GM23338 (cell line): ENCODE data around the gene PRSS37. TPM values are rescaled to one million over a fixed set of nuclear protein-coding genes. Genes with fewer than 3 reads are reported as not detected.
"Not testable (repeated sequence)": the region's sequence is repeated elsewhere in the genome, so short reads cannot be mapped to it uniquely, and the experiment has no call there.

Source experiments
- ATAC-seq: fragments of 200-7000 bp; cut with Tn5 transposase; 3 replicates; pipeline ENCODE4 v1.9.1; 2020
- DNase-seq: peaks from one replicate; pipeline ENCODE4 v3.0.0-alpha.2; 2015; ENCODE audit warnings: low spot score
- H2AFZ ChIP-seq: fragments of 200-600 bp; sonication (generic); 2 replicates; pipeline ENCODE4 v1.8.0; 2016; ENCODE audit warnings: antibody characterized with exemption, mild to moderate bottlenecking, moderate library complexity
- H3F3A ChIP-seq: fragments of 200-600 bp; sonication (generic); replicated peaks from 2 replicates; pipeline ENCODE4 v1.8.0; 2017; ENCODE audit warnings: antibody characterized with exemption, mixed run types, low read depth
- H3K27ac ChIP-seq: fragments of 200-600 bp; sonication (generic); 2 replicates; pipeline ENCODE4 v1.6.1; 2016; ENCODE audit warnings: low read depth
- H3K27me3 ChIP-seq: fragments of 200-600 bp; sonication (generic); 2 replicates; pipeline ENCODE4 v1.8.0; 2016; ENCODE audit warnings: mild to moderate bottlenecking, mixed run types, moderate library complexity; ENCODE audit not compliant: insufficient read depth
- H3K36me3 ChIP-seq: fragments of 200-600 bp; sonication (generic); 2 replicates; pipeline ENCODE4 v1.8.0; 2016; ENCODE audit warnings: mild to moderate bottlenecking; ENCODE audit not compliant: insufficient read depth
- H3K4me1 ChIP-seq: fragments of 200-600 bp; sonication (generic); 2 replicates; pipeline ENCODE4 v1.8.0; 2016; ENCODE audit warnings: mild to moderate bottlenecking, moderate library complexity; ENCODE audit not compliant: insufficient read depth
- H3K4me2 ChIP-seq: fragments of 200-600 bp; sonication (generic); 2 replicates; pipeline ENCODE4 v1.7.1; 2017; ENCODE audit warnings: mixed run types
- H3K4me3 ChIP-seq: fragments of 200-600 bp; sonication (generic); 2 replicates; pipeline ENCODE4 v1.6.1; 2016; ENCODE audit warnings: mixed run types
- H3K79me2 ChIP-seq: fragments of 200-600 bp; sonication (generic); replicated peaks from 2 replicates; pipeline ENCODE4 v1.8.0; 2017; ENCODE audit warnings: mild to moderate bottlenecking; ENCODE audit not compliant: insufficient read depth
- H3K9me2 ChIP-seq: fragments of 200-600 bp; sonication (generic); 2 replicates; pipeline ENCODE4 v1.8.0; 2017; ENCODE audit not compliant: insufficient read depth
- H4K20me1 ChIP-seq: fragments of 200-600 bp; sonication (generic); replicated peaks from 2 replicates; pipeline ENCODE4 v1.8.0; 2017; ENCODE audit warnings: mild to moderate bottlenecking; ENCODE audit not compliant: insufficient read depth
- H3K27ac Mint-ChIP-seq: 2 replicates; pipeline ENCODE4 v1.8.0; 2020; ENCODE audit warnings: inconsistent platforms, mild to moderate bottlenecking, moderate library complexity, mixed read lengths
- H3K27me3 Mint-ChIP-seq: 3 replicates; pipeline ENCODE4 v1.8.0; 2022; ENCODE audit warnings: low read depth, mild to moderate bottlenecking, moderate library complexity, mixed read lengths, inconsistent platforms; ENCODE audit not compliant: insufficient read depth, poor library complexity
- H3K36me3 Mint-ChIP-seq: 3 replicates; pipeline ENCODE4 v1.8.0; 2021; ENCODE audit warnings: low read depth, mild to moderate bottlenecking, inconsistent platforms, moderate library complexity, mixed read lengths
- H3K4me1 Mint-ChIP-seq: 3 replicates; pipeline ENCODE4 v1.8.0; 2020; ENCODE audit warnings: mild to moderate bottlenecking, inconsistent platforms, mixed read lengths
- H3K4me3 Mint-ChIP-seq: 3 replicates; pipeline ENCODE4 v1.8.0; 2021; ENCODE audit warnings: moderate library complexity, mild to moderate bottlenecking, inconsistent platforms, mixed read lengths
- H3K9me3 Mint-ChIP-seq: 3 replicates; pipeline ENCODE4 v1.8.0; 2020; ENCODE audit warnings: moderate library complexity, mild to moderate bottlenecking, inconsistent platforms, mixed read lengths
- CTCF ChIP-seq, 2 experiments: fragments of 200-600 bp in 1 of 2; sonication (generic) in 1 of 2; conservative IDR thresholded peaks; 2 replicates each; pipeline versions ENCODE4 v1.5.1 to v1.6.1; 2016 to 2017; ENCODE audit warnings: antibody characterized with exemption in 2 of 2, low read depth in 2 of 2, mild to moderate bottlenecking in 2 of 2, moderate library complexity in 1 of 2
- ETS1 ChIP-seq: IDR thresholded peaks from 2 replicates; pipeline ENCODE4 v1.6.1; 2016; ENCODE audit warnings: antibody characterized with exemption
- JUNB ChIP-seq: IDR thresholded peaks from one replicate; pipeline ENCODE4 v1.6.1; 2016; ENCODE audit warnings: antibody characterized with exemption; ENCODE audit not compliant: unreplicated experiment
- NANOG ChIP-seq: IDR thresholded peaks from 2 replicates; pipeline ENCODE4 v1.6.1; 2016; ENCODE audit warnings: antibody characterized with exemption, borderline replicate concordance
- POLR2AphosphoS5 ChIP-seq: IDR thresholded peaks from 2 replicates; pipeline ENCODE4 v1.6.1; 2016; ENCODE audit warnings: antibody characterized with exemption, low read depth
- REST ChIP-seq: IDR thresholded peaks from one replicate; pipeline ENCODE4 v1.6.1; 2018; ENCODE audit warnings: antibody characterized with exemption; ENCODE audit not compliant: unreplicated experiment
- ZNF331 ChIP-seq: fragments of 250-450 bp; sonication (Bioruptor Pico); IDR thresholded peaks from 2 replicates; pipeline ENCODE4 v1.5.0; 2020; ENCODE audit warnings: low read depth, mild to moderate bottlenecking, moderate library complexity
- polyA plus RNA-seq: library from polyadenylated mRNA; unstranded; fragments of >200 nt; fragmentation: Nextera tagmentation; extraction: Ambion mirVana; gene quantifications from 2 replicates; pipeline ENCODE4 v1.2.1, GENCODE V29; 2016
- total RNA-seq: library from RNA; depleted of rRNA; stranded (reverse); fragments of >200 nt; shearing (Covaris generic); gene quantifications from 2 replicates; pipeline ENCODE4 v1.2.3, GENCODE V29; 2014

The PRSS37 gene
- total and polyA plus RNA-seq, 2 experiments from 2014 or later = 0.58 TPM; not detected in 1

- Histone ChIP-seq H3K4me1 (no peaks in the 10 kb centered on the region), H3K4me3 (no peak overlapping the region), H3K27me3 (no peaks in the 10 kb centered on the region), H3K9me2 (no peaks in the 10 kb centered on the region), H3K4me2 (no peak overlapping the region), H2AFZ (no peak overlapping the region), H3K36me3 (no peaks in the 10 kb centered on the region), H3K27ac (no peak overlapping the region), H3F3A (no peaks in the 10 kb centered on the region), H4K20me1 (no peaks in the 10 kb centered on the region), H3K79me2 (no peaks in the 10 kb centered on the region)
- Mint-ChIP-seq H3K4me3 (no peak overlapping the region), H3K36me3 (no peaks in the 10 kb centered on the region), H3K4me1 (peaks cover 7% of the 10 kb centered on the region), H3K27ac (no peak overlapping the region), H3K9me3 (no peaks in the 10 kb centered on the region), H3K27me3 (no peaks in the 10 kb centered on the region)
- TF ChIP-seq NANOG (no peak), REST (no peak), JUNB (no peak), ETS1 (no peak), ZNF331 (no peak), CTCF (conservative IDR thresholded peaks at IDR 0.05; ENCODE audit: low read depth in 2 of 2) (no peak), POLR2AphosphoS5 (no peak)
- ATAC-seq = no peak
- no peak for DNase-seq
Observed at GRCh38 chr7:141837683-141838082, 3.6 kb downstream of the PRSS37 start.

GRCh38 chr7:141822432-141822831, 18.9 kb downstream of the PRSS37 start:
- H3K9me2 ChIP-seq, H3K27ac ChIP-seq, H3K4me2 ChIP-seq, H3K4me1 ChIP-seq, H3K4me1 Mint-ChIP-seq, H4K20me1 ChIP-seq, DNase-seq, H3K79me2 ChIP-seq, H3K4me3 Mint-ChIP-seq, ATAC-seq, H3K27me3 ChIP-seq, H3K27ac Mint-ChIP-seq, H3K4me3 ChIP-seq, H2AFZ ChIP-seq, H3K27me3 Mint-ChIP-seq, H3F3A ChIP-seq, H3K36me3 ChIP-seq: not testable (repeated sequence)
- Mint-ChIP-seq H3K9me3 (peaks cover 48% of the 10 kb centered on the region), H3K36me3 (peaks cover 14% of the 10 kb centered on the region; the same call in 2 of the 3 replicates)
